ENCODE results near the gene KPNA3.
"Not testable (repeated sequence)": the region's sequence is repeated elsewhere in the genome, so short reads cannot be mapped to it uniquely, and the experiment has no call there.

The KPNA3 gene

GRCh38 chr13:49806126-49806536 lies 13.6 kb upstream of the KPNA3 start:
- Histone ChIP-seq H3K27ac (ENCODE audit: low read depth, low read length) (no peak overlapping the region), H3K9me3 (ENCODE audit: control insufficient read depth, insufficient read depth, low read length) (no peaks in the 10 kb centered on the region)

DNA sequence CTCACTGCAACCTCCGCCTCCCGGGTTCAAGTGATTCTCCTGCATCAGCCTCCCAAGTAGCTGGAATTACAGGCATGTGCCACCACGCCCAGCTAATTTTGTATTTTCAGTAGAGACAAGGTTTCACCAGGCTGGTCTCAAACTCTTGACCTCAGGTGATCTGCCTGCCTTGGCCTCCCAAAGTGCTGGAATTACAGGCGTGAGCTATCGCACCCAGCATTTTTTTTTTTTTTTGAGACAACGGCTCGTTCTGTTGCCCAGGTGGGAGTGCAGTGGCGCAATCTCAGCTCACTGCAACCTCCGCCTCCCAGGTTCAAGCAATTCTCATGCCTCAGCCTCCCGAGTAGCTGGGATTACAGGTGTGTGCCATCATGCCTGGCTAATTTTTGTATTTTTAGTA lies 10.6 kb upstream of the KPNA3 start:
- not testable (repeated sequence) for H3K27ac ChIP-seq (ENCODE audit: low read depth, low read length); H3K4me1 ChIP-seq (ENCODE audit: control insufficient read depth, insufficient read depth, low read length); H3K27me3 ChIP-seq (ENCODE audit: control insufficient read depth, insufficient read depth, low read length); H3K9ac ChIP-seq (ENCODE audit: low read depth, low read length); H3K36me3 ChIP-seq (ENCODE audit: control insufficient read depth, insufficient read depth, low read length); H3K9me3 ChIP-seq (ENCODE audit: control insufficient read depth, insufficient read depth, low read length); H3K4me3 ChIP-seq (ENCODE audit: low read depth, low read length)

More at GRCh38 chr13:49806126-49806536, 13.6 kb upstream of the KPNA3 start:
- H3K27me3 ChIP-seq (ENCODE audit: control insufficient read depth, insufficient read depth, low read length): no peaks in the 10 kb centered on the region
- no peaks in the 10 kb centered on the region for H3K4me1 ChIP-seq (ENCODE audit: control insufficient read depth, insufficient read depth, low read length)
- H3K9ac ChIP-seq (ENCODE audit: low read depth, low read length): no peak overlapping the region
- H3K36me3 ChIP-seq (ENCODE audit: control insufficient read depth, insufficient read depth, low read length): no peaks in the 10 kb centered on the region
- no peak overlapping the region for H3K4me3 ChIP-seq (ENCODE audit: low read depth, low read length)

DNA sequence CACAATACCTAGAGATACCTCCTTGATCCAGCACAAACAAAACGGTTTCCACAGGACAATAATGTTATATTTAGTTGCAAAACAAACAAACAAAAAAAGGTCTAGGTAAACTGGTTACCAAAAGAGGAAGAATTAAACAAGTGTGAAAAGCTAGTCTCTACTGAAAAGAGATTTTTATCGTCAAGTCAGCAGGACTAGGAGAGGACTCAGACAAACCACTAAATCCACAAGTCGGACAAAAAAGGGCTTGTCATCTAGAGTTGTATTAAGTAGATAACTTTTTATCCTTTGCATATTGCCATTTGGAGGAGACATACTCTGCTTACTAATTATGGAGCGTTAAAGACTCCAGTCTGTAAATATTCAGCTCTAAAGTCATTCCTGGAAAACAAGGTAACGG lies 9.9 kb upstream of the KPNA3 start:
- H3K9me3 ChIP-seq (ENCODE audit: control insufficient read depth, insufficient read depth, low read length): no peaks in the 10 kb centered on the region
- H3K4me1 ChIP-seq (ENCODE audit: control insufficient read depth, insufficient read depth, low read length): no peaks in the 10 kb centered on the region
- no peaks in the 10 kb centered on the region for H3K27me3 ChIP-seq (ENCODE audit: control insufficient read depth, insufficient read depth, low read length)
- no peak overlapping the region for H3K27ac ChIP-seq (ENCODE audit: low read depth, low read length)
- H3K9ac ChIP-seq (ENCODE audit: low read depth, low read length): no peak overlapping the region
- H3K4me3 ChIP-seq (ENCODE audit: low read depth, low read length): no peak overlapping the region
- no peaks in the 10 kb centered on the region for H3K36me3 ChIP-seq (ENCODE audit: control insufficient read depth, insufficient read depth, low read length)

- Histone ChIP-seq H3K27ac (ENCODE audit: low read depth, low read length) (peak overlapping the region; percentile 99), H3K27me3 (ENCODE audit: control insufficient read depth, insufficient read depth, low read length) (no peaks in the 10 kb centered on the region), H3K9me3 (ENCODE audit: control insufficient read depth, insufficient read depth, low read length) (no peaks in the 10 kb centered on the region), H3K9ac (ENCODE audit: low read depth, low read length) (peak overlapping the region; percentile 84), H3K4me3 (ENCODE audit: low read depth, low read length) (peak overlapping the region; percentile 84), H3K36me3 (ENCODE audit: control insufficient read depth, insufficient read depth, low read length) (peaks cover 8% of the 10 kb centered on the region; the same call in 1 of the 2 replicates), H3K4me1 (ENCODE audit: control insufficient read depth, insufficient read depth, low read length) (peaks cover 21% of the 10 kb centered on the region)
These were observed 552 bp downstream of the KPNA3 start for GRCh38 chr13:49791711-49792549.

- peak overlapping the region; percentile 99 for H3K27ac ChIP-seq (ENCODE audit: low read depth, low read length)
- peaks cover 8% of the 10 kb centered on the region; the same call in 1 of the 2 replicates for H3K36me3 ChIP-seq (ENCODE audit: control insufficient read depth, insufficient read depth, low read length)
- H3K4me3 ChIP-seq (ENCODE audit: low read depth, low read length): peak overlapping the region; percentile 84
- peak overlapping the region; percentile 84 for H3K9ac ChIP-seq (ENCODE audit: low read depth, low read length)
- no peaks in the 10 kb centered on the region for H3K27me3 ChIP-seq (ENCODE audit: control insufficient read depth, insufficient read depth, low read length)
- peaks cover 21% of the 10 kb centered on the region for H3K4me1 ChIP-seq (ENCODE audit: control insufficient read depth, insufficient read depth, low read length)
- H3K9me3 ChIP-seq (ENCODE audit: control insufficient read depth, insufficient read depth, low read length): no peaks in the 10 kb centered on the region
These were observed 1.2 kb downstream of the KPNA3 start for GRCh38 chr13:49791315-49791710.

DNA sequence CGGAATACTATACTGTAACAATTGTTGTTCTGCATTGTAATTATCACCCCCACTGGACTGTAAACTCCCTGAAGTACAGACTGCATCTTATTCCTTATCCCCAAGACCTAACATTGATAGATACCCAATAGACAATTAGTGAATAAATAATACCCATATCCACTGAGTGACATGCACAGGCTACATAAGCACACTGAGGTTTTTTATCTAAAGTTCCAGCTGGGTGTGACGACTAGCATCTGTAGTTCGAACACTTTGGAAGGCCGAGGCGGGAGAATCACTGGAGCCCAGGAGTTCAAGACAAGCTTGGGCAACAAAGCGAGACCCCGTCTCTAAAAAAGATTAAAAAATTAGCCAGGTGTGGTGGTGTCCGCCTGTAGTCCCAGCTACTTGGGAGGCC lies 2.5 kb downstream of the KPNA3 start:
- H3K4me3 ChIP-seq (ENCODE audit: low read depth, low read length): no peak overlapping the region
- peaks cover 26% of the 10 kb centered on the region for H3K4me1 ChIP-seq (ENCODE audit: control insufficient read depth, insufficient read depth, low read length)
- H3K36me3 ChIP-seq (ENCODE audit: control insufficient read depth, insufficient read depth, low read length): peaks cover 8% of the 10 kb centered on the region; the same call in 1 of the 2 replicates
- no peaks in the 10 kb centered on the region for H3K27me3 ChIP-seq (ENCODE audit: control insufficient read depth, insufficient read depth, low read length)
- H3K9ac ChIP-seq (ENCODE audit: low read depth, low read length): no peak overlapping the region
- no peaks in the 10 kb centered on the region for H3K9me3 ChIP-seq (ENCODE audit: control insufficient read depth, insufficient read depth, low read length)
- H3K27ac ChIP-seq (ENCODE audit: low read depth, low read length): no peak overlapping the region

DNA sequence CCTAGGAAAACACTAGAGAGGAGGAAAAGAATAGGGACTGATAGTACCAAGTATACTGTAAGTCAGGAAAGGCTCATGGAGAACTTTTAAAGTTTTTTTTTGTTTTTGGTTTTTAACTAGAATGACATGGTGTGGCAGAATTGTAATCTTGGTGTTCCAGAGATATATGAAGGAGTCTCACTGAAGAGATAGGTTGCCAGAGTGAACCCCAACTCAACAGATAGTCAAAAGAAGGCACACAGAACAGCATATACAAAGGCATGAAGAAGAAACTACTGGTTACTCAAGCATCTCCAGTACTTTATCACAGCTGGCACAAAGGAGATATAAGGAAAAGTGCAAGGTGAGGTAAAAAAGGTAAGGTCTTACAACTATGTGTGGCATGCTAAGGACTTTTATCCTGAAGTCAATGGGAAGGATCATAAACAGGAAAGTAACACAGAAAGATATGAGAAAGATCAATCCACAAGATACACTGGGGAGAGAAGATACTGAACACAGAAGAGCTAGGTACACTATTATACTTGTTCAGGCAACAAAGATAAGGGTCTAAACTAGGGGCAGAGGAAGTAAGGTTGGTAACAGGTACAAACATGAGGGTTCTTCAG lies 6.0 kb downstream of the KPNA3 start:
- H3K4me1 ChIP-seq (ENCODE audit: control insufficient read depth, insufficient read depth, low read length): peaks cover 29% of the 10 kb centered on the region
- H3K4me3 ChIP-seq (ENCODE audit: low read depth, low read length): no peak overlapping the region
- peaks cover 8% of the 10 kb centered on the region; the same call in 1 of the 2 replicates for H3K36me3 ChIP-seq (ENCODE audit: control insufficient read depth, insufficient read depth, low read length)
- H3K27ac ChIP-seq (ENCODE audit: low read depth, low read length): no peak overlapping the region
- no peak overlapping the region for H3K9ac ChIP-seq (ENCODE audit: low read depth, low read length)
- no peaks in the 10 kb centered on the region for H3K9me3 ChIP-seq (ENCODE audit: control insufficient read depth, insufficient read depth, low read length)
- H3K27me3 ChIP-seq (ENCODE audit: control insufficient read depth, insufficient read depth, low read length): no peaks in the 10 kb centered on the region

- Histone ChIP-seq H3K4me1 (ENCODE audit: control insufficient read depth, insufficient read depth, low read length) (peaks cover 21% of the 10 kb centered on the region), H3K4me3 (ENCODE audit: low read depth, low read length) (no peak overlapping the region)
These were observed 7.5 kb downstream of the KPNA3 start for GRCh38 chr13:49784886-49785570.

DNA sequence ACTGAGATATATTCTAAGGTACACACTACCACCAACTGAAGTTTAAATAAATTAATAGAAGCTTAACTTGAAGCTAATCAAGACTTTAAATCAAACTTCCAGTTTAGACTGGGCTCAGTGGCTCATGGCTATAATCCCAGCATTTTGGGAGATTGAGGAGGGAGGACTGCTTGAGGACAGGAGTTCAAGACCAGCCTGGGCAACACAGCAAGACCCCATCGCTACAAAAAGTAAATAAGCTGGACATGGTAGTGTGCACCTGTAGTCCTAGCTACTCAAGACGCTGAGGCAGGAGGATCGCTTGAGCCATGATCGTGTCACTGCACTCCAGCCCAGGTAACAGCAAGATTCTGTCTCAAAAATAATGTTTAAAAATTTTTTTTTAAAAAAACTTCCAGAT lies 8.6 kb downstream of the KPNA3 start:
- H3K9me3 ChIP-seq (ENCODE audit: control insufficient read depth, insufficient read depth, low read length): no peaks in the 10 kb centered on the region
- no peak overlapping the region for H3K27ac ChIP-seq (ENCODE audit: low read depth, low read length)
- H3K9ac ChIP-seq (ENCODE audit: low read depth, low read length): no peak overlapping the region
- H3K4me3 ChIP-seq (ENCODE audit: low read depth, low read length): no peak overlapping the region
- no peaks in the 10 kb centered on the region for H3K36me3 ChIP-seq (ENCODE audit: control insufficient read depth, insufficient read depth, low read length)
- no peaks in the 10 kb centered on the region for H3K27me3 ChIP-seq (ENCODE audit: control insufficient read depth, insufficient read depth, low read length)
- H3K4me1 ChIP-seq (ENCODE audit: control insufficient read depth, insufficient read depth, low read length): peaks cover 10% of the 10 kb centered on the region

More at GRCh38 chr13:49784886-49785570, 7.5 kb downstream of the KPNA3 start:
- Histone ChIP-seq H3K27me3 (ENCODE audit: control insufficient read depth, insufficient read depth, low read length) (no peaks in the 10 kb centered on the region), H3K9me3 (ENCODE audit: control insufficient read depth, insufficient read depth, low read length) (no peaks in the 10 kb centered on the region), H3K36me3 (ENCODE audit: control insufficient read depth, insufficient read depth, low read length) (peaks cover 3% of the 10 kb centered on the region; the same call in 1 of the 2 replicates), H3K9ac (ENCODE audit: low read depth, low read length) (no peak overlapping the region), H3K27ac (ENCODE audit: low read depth, low read length) (no peak overlapping the region)

DNA sequence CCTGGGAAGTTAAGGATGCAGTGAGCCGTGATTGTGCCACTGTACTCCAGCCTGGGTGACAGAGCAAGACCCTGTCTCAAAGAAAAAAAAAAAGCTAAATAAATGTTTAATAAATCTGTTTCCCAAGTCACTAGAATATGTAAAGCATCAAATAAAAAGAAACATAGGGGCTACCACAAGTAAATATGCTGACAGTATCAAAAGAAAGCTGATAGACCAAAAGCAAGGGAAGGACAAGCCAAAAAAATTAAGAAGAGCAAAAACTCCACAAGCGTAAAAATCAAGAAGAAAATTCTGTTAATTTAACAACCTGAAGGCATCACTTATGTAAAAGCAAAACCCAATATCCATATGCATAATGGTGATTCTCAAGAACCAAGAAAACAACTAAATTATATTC lies 9.7 kb downstream of the KPNA3 start:
- peaks cover 8% of the 10 kb centered on the region; the same call in 1 of the 2 replicates for H3K4me1 ChIP-seq (ENCODE audit: control insufficient read depth, insufficient read depth, low read length)
- H3K27me3 ChIP-seq (ENCODE audit: control insufficient read depth, insufficient read depth, low read length): no peaks in the 10 kb centered on the region
- H3K9me3 ChIP-seq (ENCODE audit: control insufficient read depth, insufficient read depth, low read length): no peaks in the 10 kb centered on the region
- H3K9ac ChIP-seq (ENCODE audit: low read depth, low read length): no peak overlapping the region
- H3K4me3 ChIP-seq (ENCODE audit: low read depth, low read length): no peak overlapping the region
- no peaks in the 10 kb centered on the region for H3K36me3 ChIP-seq (ENCODE audit: control insufficient read depth, insufficient read depth, low read length)
- H3K27ac ChIP-seq (ENCODE audit: low read depth, low read length): no peak overlapping the region

DNA sequence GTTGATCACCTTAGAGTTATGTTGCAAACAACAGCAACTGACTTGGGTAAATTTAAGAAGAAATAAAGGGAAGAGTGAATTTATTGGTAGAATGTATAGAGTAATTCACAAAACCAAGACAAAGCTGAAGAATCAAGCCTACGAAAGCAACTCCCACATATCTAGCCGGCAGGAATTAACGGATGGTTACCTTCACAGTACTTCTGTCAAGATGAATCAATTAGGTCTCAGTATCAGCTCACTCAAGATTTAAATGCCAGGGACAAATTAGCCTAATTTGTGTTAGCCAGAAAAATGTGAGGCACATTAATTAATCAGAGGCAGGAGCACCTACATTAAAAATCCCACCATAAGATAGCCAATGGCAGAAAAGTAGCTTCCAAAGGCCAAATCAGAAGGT lies 10.7 kb downstream of the KPNA3 start:
- Histone ChIP-seq H3K4me3 (ENCODE audit: low read depth, low read length) (no peak overlapping the region), H3K27me3 (ENCODE audit: control insufficient read depth, insufficient read depth, low read length) (no peaks in the 10 kb centered on the region), H3K36me3 (ENCODE audit: control insufficient read depth, insufficient read depth, low read length) (no peaks in the 10 kb centered on the region), H3K9ac (ENCODE audit: low read depth, low read length) (no peak overlapping the region), H3K27ac (ENCODE audit: low read depth, low read length) (no peak overlapping the region), H3K9me3 (ENCODE audit: control insufficient read depth, insufficient read depth, low read length) (no peaks in the 10 kb centered on the region), H3K4me1 (ENCODE audit: control insufficient read depth, insufficient read depth, low read length) (peaks cover 12% of the 10 kb centered on the region)

Data from HUES48 (cell line).